NK-92 (cell line): ENCODE measurements around the gene AREL1.

Experiments
- DNase-seq: peaks from one replicate; lab custom pipeline; 2025; ENCODE audit not compliant: unreplicated experiment; lab: John Stamatoyannopoulos, UW

The AREL1 gene

GRCh38 chr14:74638966-74639365 is 73.9 kb downstream of the AREL1 start:
- DNase-seq: no peak

- DNase-seq: no peak
Measured at GRCh38 chr14:74638066-74638465, 74.8 kb downstream of the AREL1 start.

- no peak for DNase-seq
Measured at GRCh38 chr14:74637178-74637550, 75.7 kb downstream of the AREL1 start.

- DNase-seq: no peak
Measured at GRCh38 chr14:74636424-74637177, 76.3 kb downstream of the AREL1 start.

- no peak for DNase-seq
Measured at GRCh38 chr14:74635847-74636246, 77.0 kb downstream of the AREL1 start.

GRCh38 chr14:74634964-74635363 is 77.9 kb downstream of the AREL1 start:
- no peak for DNase-seq

- DNase-seq: no peak
Measured at GRCh38 chr14:74634481-74634880, 78.4 kb downstream of the AREL1 start.

- DNase-seq: no peak
Measured at GRCh38 chr14:74630881-74631690, 81.8 kb downstream of the AREL1 start.

GRCh38 chr14:74628418-74628817 is 84.5 kb downstream of the AREL1 start:
- no peak for DNase-seq

- no peak for DNase-seq
Measured at GRCh38 chr14:74627076-74627475, 85.8 kb downstream of the AREL1 start.

GRCh38 chr14:74622257-74622656 is 90.6 kb downstream of the AREL1 start:
- no peak for DNase-seq

GRCh38 chr14:74621556-74621955 is 91.3 kb downstream of the AREL1 start:
- DNase-seq: no peak

- no peak for DNase-seq
Measured at GRCh38 chr14:74620923-74621322, 92.0 kb downstream of the AREL1 start.

GRCh38 chr14:74620497-74620921 is 92.4 kb downstream of the AREL1 start:
- no peak for DNase-seq

GRCh38 chr14:74619672-74620131 is 93.2 kb downstream of the AREL1 start:
- no peak for DNase-seq

- no peak for DNase-seq
Measured at GRCh38 chr14:74618078-74618952, 94.6 kb downstream of the AREL1 start.

- DNase-seq: no peak
Measured at GRCh38 chr14:74616996-74617700, 95.7 kb downstream of the AREL1 start.

GRCh38 chr14:74616507-74616906 is 96.4 kb downstream of the AREL1 start:
- DNase-seq: no peak

- no peak for DNase-seq
Measured at GRCh38 chr14:74615735-74616134, 97.1 kb downstream of the AREL1 start.
